Astrocyte of the spinal cord (primary cell): Measurements from ENCODE around the gene ATXN7.
A peak's percentile ranks its signal among the peaks of the same experiment; 100 is the strongest.

Experiments used
- DNase-seq: peaks from one replicate; pipeline ENCODE4 v3.0.0; 2011; ENCODE audit warnings: low read depth, low spot score
- H3K4me3 ChIP-seq: 2 replicates; pipeline ENCODE4 v1.5.1; 2011; ENCODE audit warnings: low read depth, mild to moderate bottlenecking, low read length, moderate library complexity
- CTCF ChIP-seq: IDR thresholded peaks from 2 replicates; pipeline ENCODE4 v1.5.1; 2012; ENCODE audit warnings: low read depth, mild to moderate bottlenecking, low read length, inconsistent platforms
- in situ Hi-C: cut with HindIII; loops from 2 replicates; pipeline ENCODE4 v1.10.0; 2017; ENCODE audit warnings: low sequenced_read_pairs

Gene ATXN7

GRCh38 chr3:64049136-64049535 lies 185.5 kb downstream of the ATXN7 start:
- peak; percentile 67 for DNase-seq
- TF ChIP-seq CTCF, result no peak
- no peak overlapping the region for H3K4me3 ChIP-seq
- in situ Hi-C loops, result loop anchor here (25.0 kb wide), 1 partner anchor 413 kb away; no protein-coding TSS in a partner anchor

- TF ChIP-seq CTCF, result no peak
- DNase-seq, result no peak
- H3K4me3 ChIP-seq, result no peak overlapping the region
- in situ Hi-C loops, result loop anchor here (25.0 kb wide), 1 partner anchor 412 kb away; no protein-coding TSS in a partner anchor
Observed at GRCh38 chr3:64049832-64050231, 186.2 kb downstream of the ATXN7 start.
